ENCODE data around the gene TTLL11. TPM values are rescaled to one million over a fixed set of nuclear protein-coding genes. Genes with fewer than 3 reads are reported as not detected.

Gene TTLL11
- total and polyA plus RNA-seq, 2 experiments from 2014 or later: 5.5 to 7.6 TPM

GRCh38 chr9:121972501-121972981, 120.6 kb downstream of the TTLL11 start:
- Histone ChIP-seq H3K4me1 (ENCODE audit: insufficient read depth) (no peaks in the 10 kb centered on the region), H3K4me2 (no peak overlapping the region), H3K79me2 (no peaks in the 10 kb centered on the region), H3K4me3 (no peak overlapping the region), H3K9me3 (ENCODE audit: low read depth) (no peaks in the 10 kb centered on the region), H3K27me3 (no peaks in the 10 kb centered on the region), H3K36me3 (replicated peaks; ENCODE audit: insufficient read depth, low read depth) (no peaks in the 10 kb centered on the region), H3K9me2 (replicated peaks; ENCODE audit: insufficient read depth) (no peaks in the 10 kb centered on the region), H4K20me1 (ENCODE audit: insufficient read depth, poor library complexity, severe bottlenecking) (no peaks in the 10 kb centered on the region), H3K27ac (no peak overlapping the region), H2AFZ (no peak overlapping the region)
- WGBS (ENCODE audit: low lambda C conversion rate, missing lambda C conversion rate): 90% methylated on average over 7 of the region's 7 CpGs
- DNase-seq (ENCODE audit: low spot score): no peak
- TF ChIP-seq EZH2phosphoT487 (IDR thresholded peaks at IDR 0.05; ENCODE audit: low read depth, severe bottlenecking, unreplicated experiment) (no peak), EZH2 (IDR thresholded peaks at IDR 0.05; ENCODE audit: borderline replicate concordance) (no peak), CTCF (IDR thresholded peaks at IDR 0.05; ENCODE audit: poor library complexity) (no peak)

- H3K4me3 ChIP-seq: no peak overlapping the region
- no peaks in the 10 kb centered on the region for H3K9me2 ChIP-seq (replicated peaks; ENCODE audit: insufficient read depth)
- H3K4me1 ChIP-seq (ENCODE audit: insufficient read depth): no peaks in the 10 kb centered on the region
- H3K27ac ChIP-seq: no peak overlapping the region
- H3K4me2 ChIP-seq: no peak overlapping the region
- no peaks in the 10 kb centered on the region for H4K20me1 ChIP-seq (ENCODE audit: insufficient read depth, poor library complexity, severe bottlenecking)
- DNase-seq (ENCODE audit: low spot score): no peak
- no peak overlapping the region for H2AFZ ChIP-seq
- 95% methylated on average over 8 of the region's 8 CpGs for WGBS (ENCODE audit: low lambda C conversion rate, missing lambda C conversion rate)
- no peaks in the 10 kb centered on the region for H3K9me3 ChIP-seq (ENCODE audit: low read depth)
- H3K79me2 ChIP-seq: no peaks in the 10 kb centered on the region
- TF ChIP-seq EZH2phosphoT487 (IDR thresholded peaks at IDR 0.05; ENCODE audit: low read depth, severe bottlenecking, unreplicated experiment) (no peak), CTCF (IDR thresholded peaks at IDR 0.05; ENCODE audit: poor library complexity) (no peak), EZH2 (IDR thresholded peaks at IDR 0.05; ENCODE audit: borderline replicate concordance) (no peak)
- H3K36me3 ChIP-seq (replicated peaks; ENCODE audit: insufficient read depth, low read depth): no peaks in the 10 kb centered on the region
- H3K27me3 ChIP-seq: no peaks in the 10 kb centered on the region
Observed at GRCh38 chr9:121968056-121968455, 125.1 kb downstream of the TTLL11 start.

GRCh38 chr9:121966706-121967105, 126.4 kb downstream of the TTLL11 start:
- H3K27ac ChIP-seq: no peak overlapping the region
- TF ChIP-seq EZH2 (IDR thresholded peaks at IDR 0.05; ENCODE audit: borderline replicate concordance) (no peak), CTCF (IDR thresholded peaks at IDR 0.05; ENCODE audit: poor library complexity) (no peak), EZH2phosphoT487 (IDR thresholded peaks at IDR 0.05; ENCODE audit: low read depth, severe bottlenecking, unreplicated experiment) (no peak)
- no peaks in the 10 kb centered on the region for H3K9me2 ChIP-seq (replicated peaks; ENCODE audit: insufficient read depth)
- H2AFZ ChIP-seq: no peak overlapping the region
- DNase-seq (ENCODE audit: low spot score): no peak
- no peaks in the 10 kb centered on the region for H3K9me3 ChIP-seq (ENCODE audit: low read depth)
- no peaks in the 10 kb centered on the region for H3K27me3 ChIP-seq
- H3K4me3 ChIP-seq: no peak overlapping the region
- no peaks in the 10 kb centered on the region for H4K20me1 ChIP-seq (ENCODE audit: insufficient read depth, poor library complexity, severe bottlenecking)
- no peaks in the 10 kb centered on the region for H3K79me2 ChIP-seq
- WGBS (ENCODE audit: low lambda C conversion rate, missing lambda C conversion rate): 85% methylated on average over 1 of the region's 1 CpG
- H3K4me1 ChIP-seq (ENCODE audit: insufficient read depth): no peaks in the 10 kb centered on the region
- H3K4me2 ChIP-seq: no peak overlapping the region
- no peaks in the 10 kb centered on the region for H3K36me3 ChIP-seq (replicated peaks; ENCODE audit: insufficient read depth, low read depth)

Data from hepatocyte (in vitro differentiated cells).